Keratinocyte (primary cell): ENCODE measurements around the gene ATP11A. TPM values are rescaled to one million over a fixed set of nuclear protein-coding genes. Genes with fewer than 3 reads are reported as not detected.

Experiments used
- DNase-seq: peaks from one replicate; pipeline ENCODE4 v3.0.0-alpha.2; 2011; ENCODE audit warnings: low read depth, missing footprints, low spot score
- FAIRE-seq: peaks from 2 replicates; lab custom pipeline; 2011; peaks lifted over from hg19 to GRCh38; lab: Jason Lieb, UNC
- H2AFZ ChIP-seq: 2 replicates; pipeline ENCODE4 v1.6.0; 2012; ENCODE audit warnings: low read length, control low read depth, inconsistent platforms; ENCODE audit not compliant: control insufficient read depth
- H3K27ac ChIP-seq: 2 replicates; pipeline ENCODE4 v1.5.1; 2011; ENCODE audit warnings: low read length; ENCODE audit not compliant: control insufficient read depth, insufficient read depth
- H3K27me3 ChIP-seq: 3 replicates; pipeline ENCODE4 v1.6.0; 2011; ENCODE audit warnings: low read length; ENCODE audit not compliant: control insufficient read depth, insufficient read depth; ENCODE audit errors: extremely low read depth
- H3K36me3 ChIP-seq, 2 experiments: 2 replicates in 1 of 2; 3 replicates in 1 of 2; pipeline ENCODE4 v1.5.1; 2011; ENCODE audit warnings: low read length in 2 of 2, mild to moderate bottlenecking in 1 of 2; ENCODE audit not compliant: control insufficient read depth in 2 of 2, insufficient read depth in 2 of 2; ENCODE audit errors: extremely low read depth in 1 of 2
- H3K4me1 ChIP-seq: 3 replicates; pipeline ENCODE4 v1.5.1; 2011; ENCODE audit warnings: low read length; ENCODE audit not compliant: control insufficient read depth, insufficient read depth; ENCODE audit errors: extremely low read depth
- H3K4me2 ChIP-seq: 3 replicates; pipeline ENCODE4 v1.6.0; 2011; ENCODE audit warnings: low read depth, low read length; ENCODE audit not compliant: control insufficient read depth, insufficient read depth; ENCODE audit errors: extremely low read depth
- H3K4me3 ChIP-seq, 3 experiments: fragments of 200-600 bp in 1 of 3; sonication (generic) in 1 of 3; 2 replicates in 2 of 3; 3 replicates in 1 of 3; pipeline ENCODE4 v1.5.1; 2011 to 2016; ENCODE audit warnings: low read length in 3 of 3, mild to moderate bottlenecking in 3 of 3, control low read depth in 2 of 3, inconsistent platforms in 1 of 3, low read depth in 1 of 3, mixed read lengths in 1 of 3, mixed run types in 1 of 3, moderate library complexity in 1 of 3; ENCODE audit not compliant: control insufficient read depth in 2 of 3, insufficient read depth in 2 of 3; ENCODE audit errors: extremely low read depth in 1 of 3
- H3K79me2 ChIP-seq: 2 replicates; pipeline ENCODE4 v1.6.0; 2012; ENCODE audit warnings: low read length; ENCODE audit not compliant: control insufficient read depth, insufficient read depth
- H3K9ac ChIP-seq: 3 replicates; pipeline ENCODE4 v1.6.0; 2011; ENCODE audit warnings: low read length; ENCODE audit not compliant: control insufficient read depth, insufficient read depth; ENCODE audit errors: extremely low read depth
- H3K9me1 ChIP-seq: 3 replicates; pipeline ENCODE4 v1.6.0; 2011; ENCODE audit warnings: low read length; ENCODE audit not compliant: control insufficient read depth, insufficient read depth; ENCODE audit errors: extremely low read depth
- H3K9me3 ChIP-seq: 2 replicates; pipeline ENCODE4 v1.5.1; 2012; ENCODE audit warnings: low read depth, low read length; ENCODE audit not compliant: control insufficient read depth
- H4K20me1 ChIP-seq: 3 replicates; pipeline ENCODE4 v1.6.0; 2011; ENCODE audit warnings: low read length; ENCODE audit not compliant: control insufficient read depth, insufficient read depth; ENCODE audit errors: extremely low read depth
- EZH2 ChIP-seq: IDR thresholded peaks from one replicate; pipeline ENCODE4 v1.6.1; 2012; ENCODE audit warnings: inconsistent platforms, mild to moderate bottlenecking, low read length, moderate library complexity
- dilution Hi-C: fragments of 300-500 bp; cut with MboI; formaldehyde crosslinking; loops from one replicate; pipeline ENCODE4 v1.7.0; 2020; ENCODE audit warnings: low sequenced_read_pairs; ENCODE audit not compliant: extremely low pct_ligation_motif_present
- polyA plus RNA-seq, 5 experiments: library from polyadenylated mRNA; depleted of rRNA in 3 of 5; stranded (reverse) in 3 of 5; stranded (forward) in 1 of 5; unstranded in 1 of 5; fragments of >200 nt; gene quantifications; 1 replicate in 1 of 5; 2 replicates in 3 of 5; 3 replicates in 1 of 5; pipeline versions ENCODE4 v1.2.1 to v1.2.3, GENCODE V29; 2011 to 2012; ENCODE audit warnings: missing spikeins in 2 of 5, low read depth in 1 of 5, low replicate concordance in 1 of 5
- TF ChIP-seq, protein P1 (sequence below), 3 experiments: IDR thresholded peaks in 1 of 3; conservative IDR thresholded peaks in 1 of 3; optimal IDR thresholded peaks in 1 of 3; 2 replicates in 2 of 3; 3 replicates in 1 of 3; pipeline versions ENCODE3 to v1.5.1; 2011; ENCODE audit warnings: low read length in 3 of 3, mild to moderate bottlenecking in 3 of 3, moderate library complexity in 2 of 3, control low read depth in 1 of 3, inconsistent platforms in 1 of 3; ENCODE audit not compliant: insufficient read depth in 2 of 3; ENCODE audit errors: extremely low read depth in 1 of 3

Gene ATP11A
- polyA plus RNA-seq, 1 donor (not counting 4 experiments of a cell fraction or from before 2014, with no cell fraction given), result 4.3 TPM

DNA sequence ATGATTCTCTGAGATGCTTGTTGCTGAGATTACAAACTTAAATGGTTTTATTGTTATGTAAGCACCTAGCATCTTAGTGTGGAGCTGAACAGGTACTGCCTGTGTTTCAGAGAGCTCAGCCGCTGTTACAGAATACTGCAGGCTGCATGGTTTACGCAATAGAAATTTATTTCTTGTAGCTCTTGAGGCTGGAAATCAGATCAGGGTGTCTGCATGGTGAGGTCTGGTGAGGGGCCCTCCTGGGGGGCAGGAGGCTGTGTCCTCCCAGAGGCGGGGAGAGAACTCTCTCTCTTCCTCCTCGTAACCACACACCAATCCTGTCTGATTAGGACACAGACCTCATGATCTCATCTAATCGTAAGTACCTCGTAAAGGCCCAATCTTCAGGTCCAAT lies 13.1 kb downstream of the ATP11A start:
- no peak for FAIRE-seq
- Histone ChIP-seq H3K79me2 (peaks cover 37% of the 10 kb centered on the region), H3K27me3 (no peaks in the 10 kb centered on the region), H3K36me3 (peaks cover 0 to 1% of the 10 kb centered on the region in 2 experiments), H4K20me1 (no peaks in the 10 kb centered on the region), H3K4me1 (no peaks in the 10 kb centered on the region), H3K4me2 (no peak overlapping the region), H3K4me3 (no peak overlapping the region), H3K9me3 (no peaks in the 10 kb centered on the region), H3K9ac (no peak overlapping the region), H3K9me1 (no peaks in the 10 kb centered on the region), H3K27ac (no peak overlapping the region), H2AFZ (no peak overlapping the region)
- TF ChIP-seq EZH2, result no peak
- TF ChIP-seq, protein P1, sequence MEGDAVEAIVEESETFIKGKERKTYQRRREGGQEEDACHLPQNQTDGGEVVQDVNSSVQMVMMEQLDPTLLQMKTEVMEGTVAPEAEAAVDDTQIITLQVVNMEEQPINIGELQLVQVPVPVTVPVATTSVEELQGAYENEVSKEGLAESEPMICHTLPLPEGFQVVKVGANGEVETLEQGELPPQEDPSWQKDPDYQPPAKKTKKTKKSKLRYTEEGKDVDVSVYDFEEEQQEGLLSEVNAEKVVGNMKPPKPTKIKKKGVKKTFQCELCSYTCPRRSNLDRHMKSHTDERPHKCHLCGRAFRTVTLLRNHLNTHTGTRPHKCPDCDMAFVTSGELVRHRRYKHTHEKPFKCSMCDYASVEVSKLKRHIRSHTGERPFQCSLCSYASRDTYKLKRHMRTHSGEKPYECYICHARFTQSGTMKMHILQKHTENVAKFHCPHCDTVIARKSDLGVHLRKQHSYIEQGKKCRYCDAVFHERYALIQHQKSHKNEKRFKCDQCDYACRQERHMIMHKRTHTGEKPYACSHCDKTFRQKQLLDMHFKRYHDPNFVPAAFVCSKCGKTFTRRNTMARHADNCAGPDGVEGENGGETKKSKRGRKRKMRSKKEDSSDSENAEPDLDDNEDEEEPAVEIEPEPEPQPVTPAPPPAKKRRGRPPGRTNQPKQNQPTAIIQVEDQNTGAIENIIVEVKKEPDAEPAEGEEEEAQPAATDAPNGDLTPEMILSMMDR (optimal IDR thresholded peaks at IDR 0.05 in 1 of 3, IDR thresholded peaks at IDR 0.05 in 1 of 3, conservative IDR thresholded peaks at IDR 0.05 in 1 of 3; ENCODE audit: extremely low read depth in 1 of 3, insufficient read depth in 2 of 3, low read length in 3 of 3), result no peak
- dilution Hi-C loops, result no loop called here
- no peak for DNase-seq

DNA sequence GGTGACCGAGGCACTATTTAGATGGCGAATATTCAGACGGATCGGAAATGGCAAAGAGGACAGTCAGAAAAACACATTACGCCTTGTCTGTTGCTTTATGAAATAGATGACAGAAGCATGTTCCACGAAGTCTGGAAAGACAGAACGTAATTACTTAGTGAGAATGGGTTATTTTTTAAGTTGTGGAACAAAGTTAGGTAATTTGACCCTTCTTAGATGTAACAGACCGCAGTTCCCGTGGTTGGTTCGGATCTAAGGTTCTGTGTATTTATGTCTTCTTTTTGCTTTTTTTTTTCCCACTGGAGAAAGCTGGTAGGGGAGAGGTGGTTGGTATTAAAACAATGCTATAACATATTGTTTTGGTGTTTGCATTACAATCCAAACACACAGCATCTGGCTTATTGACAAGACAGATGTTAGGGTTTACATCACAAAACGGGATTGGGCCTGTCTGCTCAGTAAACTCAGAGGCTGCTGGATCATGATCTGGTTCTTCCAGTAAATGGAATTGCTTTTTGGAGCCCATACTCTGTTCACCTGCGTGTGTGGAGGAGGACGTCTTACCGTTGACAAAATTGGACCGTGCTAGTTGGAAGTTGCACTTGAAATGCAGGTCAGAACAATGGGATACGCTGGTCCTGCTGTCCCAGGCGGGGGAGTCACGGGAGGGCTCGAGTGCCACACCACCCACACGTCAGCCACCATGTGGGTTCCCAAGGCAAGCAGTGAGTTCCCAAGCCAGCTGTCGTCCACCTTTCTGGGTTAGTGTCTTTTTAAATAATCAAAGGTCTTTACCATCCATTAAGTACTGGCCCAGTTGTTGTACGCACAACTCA lies 13.8 kb downstream of the ATP11A start:
- H3K9me3 ChIP-seq, result no peaks in the 10 kb centered on the region
- no peak overlapping the region for H3K9ac ChIP-seq
- no peak overlapping the region for H3K4me3 ChIP-seq
- no peak for TF ChIP-seq EZH2
- TF ChIP-seq, protein P1 (optimal IDR thresholded peaks at IDR 0.05 in 1 of 3, IDR thresholded peaks at IDR 0.05 in 1 of 3, conservative IDR thresholded peaks at IDR 0.05 in 1 of 3; ENCODE audit: extremely low read depth in 1 of 3, insufficient read depth in 2 of 3, low read length in 3 of 3), result no peak
- no peaks in the 10 kb centered on the region for H4K20me1 ChIP-seq
- H3K9me1 ChIP-seq, result no peaks in the 10 kb centered on the region
- no peak overlapping the region for H3K4me2 ChIP-seq
- no peak for FAIRE-seq
- DNase-seq, result no peak
- H3K79me2 ChIP-seq, result peaks cover 35% of the 10 kb centered on the region
- no peaks in the 10 kb centered on the region for H3K4me1 ChIP-seq
- no peaks in the 10 kb centered on the region for H3K27me3 ChIP-seq
- peaks cover 0 to 1% of the 10 kb centered on the region in 2 experiments for H3K36me3 ChIP-seq
- H2AFZ ChIP-seq, result no peak overlapping the region
- dilution Hi-C loops, result no loop called here
- no peak overlapping the region for H3K27ac ChIP-seq
